Thoracic aorta (tissue), 2 donors: ENCODE results near the gene VPS13A. TPM values are rescaled to one million over a fixed set of nuclear protein-coding genes. Genes with fewer than 3 reads are reported as not detected.

ENCODE experiments used
- ATAC-seq: fragments of 150-250 bp; one replicate; pipeline ENCODE4 v1.8.0; 2017; ENCODE audit warnings: low read depth; ENCODE audit not compliant: insufficient number of reproducible peaks, low FRiP score
- DNase-seq: peaks from one replicate; pipeline ENCODE4 v3.0.0-alpha.2; 2020; ENCODE audit warnings: low spot score
- H3K27ac ChIP-seq, 2 donors: fragments of 200-600 bp; sonication (generic); 1 replicate in 1 of 2; 2 replicates in 1 of 2; pipeline ENCODE4 v1.5.1; 2016; ENCODE audit warnings: mild to moderate bottlenecking in 2 of 2, moderate library complexity in 2 of 2
- H3K27me3 ChIP-seq: fragments of 200-600 bp; sonication (generic); replicated peaks from 2 replicates; pipeline ENCODE4 v1.6.0; 2016; ENCODE audit warnings: mild to moderate bottlenecking; ENCODE audit not compliant: insufficient read depth
- H3K36me3 ChIP-seq: fragments of 200-600 bp; sonication (generic); one replicate; pipeline ENCODE4 v1.5.1; 2016
- H3K4me1 ChIP-seq, 2 donors: fragments of 200-600 bp; sonication (generic); 1 replicate in 1 of 2; 2 replicates in 1 of 2; pipeline versions ENCODE4 v1.5.1 to v1.6.0; 2016; ENCODE audit warnings: low read depth in 2 of 2, mild to moderate bottlenecking in 1 of 2; ENCODE audit not compliant: control insufficient read depth in 1 of 2
- H3K4me3 ChIP-seq: fragments of 200-600 bp; sonication (generic); 2 replicates; pipeline ENCODE4 v1.5.1; 2016; ENCODE audit warnings: mild to moderate bottlenecking
- H3K9me3 ChIP-seq: fragments of 200-600 bp; sonication (generic); 2 replicates; pipeline ENCODE4 v1.5.1; 2016
- total RNA-seq, 2 donors: library from RNA; depleted of rRNA; stranded (reverse); fragments of >200 nt; gene quantifications; one replicate each; pipeline versions ENCODE4 v1.1.0 to v1.2.3, GENCODE V29; 2016
- TF ChIP-seq, protein P1 (sequence below): fragments of 200-600 bp; sonication (generic); IDR thresholded peaks from one replicate; pipeline ENCODE4 v1.5.1; 2019; ENCODE audit warnings: antibody characterized with exemption

Gene VPS13A
- total RNA-seq, 2 donors from 2014 or later = 54.8 to 94.8 TPM

DNA sequence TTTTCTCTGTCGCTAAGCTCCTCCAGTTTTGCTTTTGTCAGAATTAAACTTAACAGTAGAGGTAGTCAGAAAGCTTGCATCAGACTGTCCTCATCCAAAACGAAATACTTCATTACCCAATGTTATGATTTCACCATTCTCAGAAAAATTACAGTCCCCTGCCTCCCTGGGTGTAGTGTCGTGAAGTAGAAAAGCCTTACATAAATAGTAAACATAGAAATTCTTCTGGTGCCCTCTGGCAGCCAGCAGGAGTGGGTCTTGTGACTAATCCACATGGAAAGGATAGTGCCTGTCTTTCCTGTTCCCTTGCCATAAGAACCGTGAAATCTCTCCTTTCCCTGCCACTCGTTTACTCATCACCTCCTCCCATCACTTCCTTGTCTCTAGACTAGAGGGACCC is 240.2 kb downstream of the VPS13A start:
- Histone ChIP-seq H3K4me1 (no peaks in the 10 kb centered on the region), H3K4me3 (no peak overlapping the region), H3K27ac (no peak overlapping the region), H3K9me3 (no peaks in the 10 kb centered on the region), H3K36me3 (no peaks in the 10 kb centered on the region), H3K27me3 (no peaks in the 10 kb centered on the region)
- no peak for DNase-seq
- TF ChIP-seq, protein P1, sequence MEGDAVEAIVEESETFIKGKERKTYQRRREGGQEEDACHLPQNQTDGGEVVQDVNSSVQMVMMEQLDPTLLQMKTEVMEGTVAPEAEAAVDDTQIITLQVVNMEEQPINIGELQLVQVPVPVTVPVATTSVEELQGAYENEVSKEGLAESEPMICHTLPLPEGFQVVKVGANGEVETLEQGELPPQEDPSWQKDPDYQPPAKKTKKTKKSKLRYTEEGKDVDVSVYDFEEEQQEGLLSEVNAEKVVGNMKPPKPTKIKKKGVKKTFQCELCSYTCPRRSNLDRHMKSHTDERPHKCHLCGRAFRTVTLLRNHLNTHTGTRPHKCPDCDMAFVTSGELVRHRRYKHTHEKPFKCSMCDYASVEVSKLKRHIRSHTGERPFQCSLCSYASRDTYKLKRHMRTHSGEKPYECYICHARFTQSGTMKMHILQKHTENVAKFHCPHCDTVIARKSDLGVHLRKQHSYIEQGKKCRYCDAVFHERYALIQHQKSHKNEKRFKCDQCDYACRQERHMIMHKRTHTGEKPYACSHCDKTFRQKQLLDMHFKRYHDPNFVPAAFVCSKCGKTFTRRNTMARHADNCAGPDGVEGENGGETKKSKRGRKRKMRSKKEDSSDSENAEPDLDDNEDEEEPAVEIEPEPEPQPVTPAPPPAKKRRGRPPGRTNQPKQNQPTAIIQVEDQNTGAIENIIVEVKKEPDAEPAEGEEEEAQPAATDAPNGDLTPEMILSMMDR = no peak
- ATAC-seq = no peak

GRCh38 chr9:77418226-77418625 is 240.9 kb downstream of the VPS13A start:
- H3K36me3 ChIP-seq = no peaks in the 10 kb centered on the region
- no peak for DNase-seq
- H3K9me3 ChIP-seq = no peaks in the 10 kb centered on the region
- no peaks in the 10 kb centered on the region for H3K27me3 ChIP-seq
- no peak for ATAC-seq
- no peaks in the 10 kb centered on the region for H3K4me1 ChIP-seq
- no peak overlapping the region for H3K4me3 ChIP-seq
- H3K27ac ChIP-seq = no peak overlapping the region
- TF ChIP-seq, protein P1 = no peak

- Histone ChIP-seq H3K9me3 (no peaks in the 10 kb centered on the region), H3K4me3 (no peak overlapping the region), H3K36me3 (no peaks in the 10 kb centered on the region), H3K27me3 (no peaks in the 10 kb centered on the region), H3K27ac (no peak overlapping the region), H3K4me1 (no peaks in the 10 kb centered on the region)
- TF ChIP-seq, protein P1 = no peak
- no peak for DNase-seq
- no peak for ATAC-seq
Measured at GRCh38 chr9:77420641-77421040, 243.3 kb downstream of the VPS13A start.

DNA sequence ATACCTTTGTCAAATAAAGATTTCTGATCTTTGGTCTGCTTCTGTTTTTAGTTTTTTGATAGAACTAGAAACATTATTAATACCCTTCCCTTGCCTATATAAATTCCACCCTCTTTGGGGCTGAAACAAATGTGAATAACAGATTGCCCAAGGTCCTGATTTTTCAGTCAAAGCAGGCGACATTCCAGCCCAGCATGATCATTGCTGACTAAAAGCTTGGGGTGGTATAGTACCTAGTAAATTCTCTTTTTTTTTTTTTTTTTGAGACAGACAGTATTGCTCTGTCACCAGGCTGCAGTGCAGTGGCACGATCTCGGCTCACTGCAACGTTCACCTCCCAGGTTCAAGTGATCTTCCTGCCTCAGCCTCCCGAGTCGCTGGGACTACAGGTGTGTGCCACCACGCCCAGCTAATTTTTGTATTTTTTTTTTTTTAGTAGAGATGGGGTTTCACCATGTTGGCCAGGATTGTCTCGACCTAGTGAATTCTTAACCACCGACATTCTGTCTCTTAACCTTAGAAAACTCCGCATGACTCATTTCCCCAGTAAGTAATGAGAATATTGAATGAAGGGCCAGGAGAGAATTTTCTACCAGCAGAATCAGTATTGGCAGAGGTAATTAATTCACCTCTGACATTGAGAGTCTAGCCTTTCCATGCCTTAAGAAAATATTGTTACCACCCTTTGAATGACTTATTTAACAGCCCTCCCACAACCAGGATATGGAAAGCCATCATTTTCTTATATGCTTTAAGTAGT is 244.4 kb downstream of the VPS13A start:
- H3K4me1 ChIP-seq = no peaks in the 10 kb centered on the region
- H3K27ac ChIP-seq = no peak overlapping the region
- no peaks in the 10 kb centered on the region for H3K36me3 ChIP-seq
- TF ChIP-seq, protein P1 = no peak
- ATAC-seq (no peak), DNase-seq (no peak)
- H3K27me3 ChIP-seq = no peaks in the 10 kb centered on the region
- no peak overlapping the region for H3K4me3 ChIP-seq
- no peaks in the 10 kb centered on the region for H3K9me3 ChIP-seq

DNA sequence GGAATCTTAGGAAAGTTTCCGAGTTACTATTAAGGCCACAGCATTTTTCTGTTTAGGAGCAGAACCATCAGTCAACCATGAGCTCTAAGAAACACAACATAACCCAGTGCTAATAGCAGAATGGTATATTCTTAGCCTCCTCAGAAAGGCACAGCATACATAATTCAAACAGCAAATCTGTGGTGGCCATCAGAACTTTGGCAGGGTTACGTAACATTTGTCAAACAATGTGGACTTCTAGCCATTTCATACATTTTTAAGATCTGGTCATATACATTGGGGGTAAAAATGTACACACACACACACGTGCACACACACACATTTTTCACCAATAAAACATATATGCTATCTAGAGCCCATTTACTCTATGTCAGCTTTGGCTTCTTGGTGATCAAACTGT is 245.6 kb downstream of the VPS13A start:
- DNase-seq (no peak), ATAC-seq (no peak)
- H3K27ac ChIP-seq = no peak overlapping the region
- TF ChIP-seq, protein P1 = no peak
- H3K4me1 ChIP-seq = no peaks in the 10 kb centered on the region
- H3K36me3 ChIP-seq = no peaks in the 10 kb centered on the region
- no peaks in the 10 kb centered on the region for H3K9me3 ChIP-seq
- H3K4me3 ChIP-seq = no peak overlapping the region
- H3K27me3 ChIP-seq = no peaks in the 10 kb centered on the region
